Breast epithelium (tissue), 4 donors: Measurements from ENCODE around the gene SETBP1. TPM values are rescaled to one million over a fixed set of nuclear protein-coding genes. Genes with fewer than 3 reads are reported as not detected.

Source experiments
- DNase-seq, 2 donors: peaks; one replicate each; pipeline ENCODE4 v3.0.0-alpha.2; 2019; ENCODE audit warnings: low spot score in 2 of 2
- H3K27ac ChIP-seq, 2 donors: fragments of 200-600 bp; sonication (generic) in 1 of 2; one replicate each; pipeline ENCODE4 v1.5.1; 2016 to 2019; ENCODE audit warnings: mild to moderate bottlenecking in 1 of 2
- H3K27me3 ChIP-seq, 2 donors: fragments of 200-600 bp; sonication (generic) in 1 of 2; one replicate each; pipeline versions ENCODE4 v1.5.1 to v1.6.0; 2017 to 2019; ENCODE audit warnings: control low read depth in 1 of 2, mild to moderate bottlenecking in 1 of 2
- H3K36me3 ChIP-seq: fragments of 200-600 bp; one replicate; pipeline ENCODE4 v1.5.1; 2019
- H3K4me1 ChIP-seq, 2 donors: fragments of 200-600 bp; sonication (generic); one replicate each; pipeline ENCODE4 v1.5.1; 2016 to 2019; ENCODE audit warnings: control low read depth in 1 of 2
- H3K4me3 ChIP-seq, 3 donors: fragments of 200-600 bp; sonication (generic); 1 replicate in 2 of 3; 2 replicates in 1 of 3; pipeline ENCODE4 v1.5.1; 2016 to 2019; ENCODE audit warnings: mild to moderate bottlenecking in 3 of 3, moderate library complexity in 2 of 3
- H3K9me3 ChIP-seq, 2 donors: fragments of 200-600 bp; sonication (generic) in 1 of 2; one replicate each; pipeline ENCODE4 v1.5.1; 2016 to 2019; ENCODE audit warnings: control low read depth in 1 of 2
- POLR2A ChIP-seq: fragments of 450-650 bp; IDR thresholded peaks from one replicate; pipeline ENCODE4 v1.6.1; 2016; ENCODE audit warnings: antibody characterized with exemption, mild to moderate bottlenecking, moderate library complexity
- POLR2AphosphoS5 ChIP-seq, 3 donors: sonication (generic); formaldehyde crosslinking; IDR thresholded peaks; one replicate each; pipeline ENCODE4 v1.6.1; 2017; ENCODE audit warnings: antibody characterized with exemption in 3 of 3
- intact Hi-C: fragments of 100-400 bp; cut with DNase I; formaldehyde crosslinking; loops from one replicate; pipeline ENCODE4 v1.15.1; 2023; ENCODE audit warnings: low total_unique reads
- total RNA-seq, 3 donors: library from RNA; depleted of rRNA; stranded (reverse); fragments of >200 nt; gene quantifications; one replicate each; pipeline ENCODE4 v1.1.0, GENCODE V29; 2016
- TF ChIP-seq, protein P1 (sequence below), 3 donors: fragments of 450-650 bp; IDR thresholded peaks; one replicate each; pipeline ENCODE4 v1.5.1; 2016 to 2017; ENCODE audit warnings: antibody characterized with exemption in 3 of 3, mild to moderate bottlenecking in 3 of 3, moderate library complexity in 3 of 3

Gene SETBP1
- total RNA-seq, 3 donors from 2014 or later = 26.2 to 40.1 (median 37.0) TPM

DNA sequence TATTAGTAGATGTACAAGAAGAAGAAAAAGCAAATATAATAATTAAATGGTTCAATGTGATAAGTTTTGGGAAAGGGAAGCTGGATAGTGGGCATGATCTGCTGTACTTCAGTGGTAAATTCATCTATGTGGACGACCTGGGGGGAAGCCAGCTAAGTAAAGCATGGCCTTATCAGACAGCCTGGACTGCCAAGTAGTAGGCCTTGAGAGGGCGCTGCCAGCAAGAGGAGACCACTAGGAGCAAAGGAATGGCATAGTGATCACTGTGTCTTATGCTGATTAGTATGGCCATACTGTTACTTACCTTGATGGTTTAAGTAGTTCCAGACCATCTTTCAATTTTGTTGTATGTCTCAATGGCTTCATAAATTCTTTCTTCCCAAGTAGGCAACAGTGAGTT is 287.6 kb downstream of the SETBP1 start:
- no peak for DNase-seq
- no peak overlapping the region for H3K27ac ChIP-seq

DNA sequence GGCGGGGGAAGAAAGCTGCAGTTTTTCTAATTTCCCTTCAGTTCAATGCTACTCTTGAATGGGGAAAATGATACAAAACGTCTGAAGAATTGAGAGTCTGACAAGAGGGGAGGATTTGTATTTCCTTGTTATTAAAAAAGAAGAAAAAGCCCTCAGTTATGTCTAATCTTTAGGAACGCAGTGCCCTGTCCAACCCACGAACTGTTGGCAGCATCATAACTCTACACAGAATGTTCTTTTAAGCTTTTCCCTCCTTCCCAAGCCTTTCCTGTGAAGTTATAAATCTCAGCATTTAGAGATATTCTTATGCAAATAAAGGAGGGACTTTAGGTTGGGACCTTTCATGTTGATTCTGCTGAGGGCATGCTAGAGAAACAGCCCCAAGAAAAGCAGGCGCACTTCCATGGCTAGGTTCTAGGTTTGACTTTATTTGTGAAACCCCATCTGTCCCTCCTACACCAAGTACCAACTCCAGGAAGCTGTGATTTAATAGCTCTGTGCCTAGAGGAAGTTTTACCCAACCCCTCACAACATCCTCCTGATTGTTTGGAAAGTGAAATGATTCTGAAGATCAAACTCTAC is 288.6 kb downstream of the SETBP1 start:
- no peak for DNase-seq
- intact Hi-C loops = no loop called here
- Histone ChIP-seq H3K27ac (no peak overlapping the region), H3K9me3 (no peaks in the 10 kb centered on the region), H3K4me1 (no peaks in the 10 kb centered on the region), H3K27me3 (no peaks in the 10 kb centered on the region), H3K36me3 (no peaks in the 10 kb centered on the region), H3K4me3 (no peak overlapping the region)
- TF ChIP-seq POLR2A (no peak), POLR2AphosphoS5 (IDR thresholded peaks at IDR 0.05) (no peak)
- TF ChIP-seq, protein P1, sequence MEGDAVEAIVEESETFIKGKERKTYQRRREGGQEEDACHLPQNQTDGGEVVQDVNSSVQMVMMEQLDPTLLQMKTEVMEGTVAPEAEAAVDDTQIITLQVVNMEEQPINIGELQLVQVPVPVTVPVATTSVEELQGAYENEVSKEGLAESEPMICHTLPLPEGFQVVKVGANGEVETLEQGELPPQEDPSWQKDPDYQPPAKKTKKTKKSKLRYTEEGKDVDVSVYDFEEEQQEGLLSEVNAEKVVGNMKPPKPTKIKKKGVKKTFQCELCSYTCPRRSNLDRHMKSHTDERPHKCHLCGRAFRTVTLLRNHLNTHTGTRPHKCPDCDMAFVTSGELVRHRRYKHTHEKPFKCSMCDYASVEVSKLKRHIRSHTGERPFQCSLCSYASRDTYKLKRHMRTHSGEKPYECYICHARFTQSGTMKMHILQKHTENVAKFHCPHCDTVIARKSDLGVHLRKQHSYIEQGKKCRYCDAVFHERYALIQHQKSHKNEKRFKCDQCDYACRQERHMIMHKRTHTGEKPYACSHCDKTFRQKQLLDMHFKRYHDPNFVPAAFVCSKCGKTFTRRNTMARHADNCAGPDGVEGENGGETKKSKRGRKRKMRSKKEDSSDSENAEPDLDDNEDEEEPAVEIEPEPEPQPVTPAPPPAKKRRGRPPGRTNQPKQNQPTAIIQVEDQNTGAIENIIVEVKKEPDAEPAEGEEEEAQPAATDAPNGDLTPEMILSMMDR (IDR thresholded peaks at IDR 0.05) = no peak

More for the DNA sequence above, 287.6 kb downstream of the SETBP1 start:
- H3K4me3 ChIP-seq = no peak overlapping the region
- no peaks in the 10 kb centered on the region for H3K9me3 ChIP-seq
- no peak for TF ChIP-seq POLR2AphosphoS5 (IDR thresholded peaks at IDR 0.05)
- TF ChIP-seq, protein P1 (IDR thresholded peaks at IDR 0.05) = no peak
- TF ChIP-seq POLR2A = no peak
- H3K4me1 ChIP-seq = no peaks in the 10 kb centered on the region
- intact Hi-C loops = no loop called here
- no peaks in the 10 kb centered on the region for H3K36me3 ChIP-seq
- H3K27me3 ChIP-seq = no peaks in the 10 kb centered on the region

DNA sequence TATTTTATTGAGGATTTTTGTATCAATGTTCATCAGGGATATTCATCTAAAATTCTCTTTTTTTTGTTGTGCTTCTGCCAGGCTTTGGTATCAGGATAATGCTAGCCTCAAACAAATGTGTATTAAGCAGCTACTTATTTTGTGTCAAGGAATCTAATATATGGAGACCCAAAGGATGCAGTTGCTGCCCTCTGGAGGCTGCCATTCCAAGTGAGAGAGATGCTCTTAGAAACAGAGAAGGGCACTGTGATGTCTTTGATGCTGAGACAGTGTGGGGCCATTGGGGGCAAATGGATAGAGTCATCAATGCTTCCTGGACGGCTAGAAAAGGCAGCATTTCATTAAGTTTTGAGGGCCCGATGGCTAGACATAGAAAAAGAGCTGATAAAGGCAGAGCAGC is 292.6 kb downstream of the SETBP1 start:
- no peaks in the 10 kb centered on the region for H3K36me3 ChIP-seq
- H3K4me3 ChIP-seq = no peak overlapping the region
- intact Hi-C loops = no loop called here
- H3K27me3 ChIP-seq = no peaks in the 10 kb centered on the region
- H3K9me3 ChIP-seq = no peaks in the 10 kb centered on the region
- DNase-seq = no peak
- no peaks in the 10 kb centered on the region for H3K4me1 ChIP-seq
- no peak overlapping the region for H3K27ac ChIP-seq
- TF ChIP-seq POLR2A = no peak
- no peak for TF ChIP-seq POLR2AphosphoS5 (IDR thresholded peaks at IDR 0.05)
- TF ChIP-seq, protein P1 (IDR thresholded peaks at IDR 0.05) = no peak

DNA sequence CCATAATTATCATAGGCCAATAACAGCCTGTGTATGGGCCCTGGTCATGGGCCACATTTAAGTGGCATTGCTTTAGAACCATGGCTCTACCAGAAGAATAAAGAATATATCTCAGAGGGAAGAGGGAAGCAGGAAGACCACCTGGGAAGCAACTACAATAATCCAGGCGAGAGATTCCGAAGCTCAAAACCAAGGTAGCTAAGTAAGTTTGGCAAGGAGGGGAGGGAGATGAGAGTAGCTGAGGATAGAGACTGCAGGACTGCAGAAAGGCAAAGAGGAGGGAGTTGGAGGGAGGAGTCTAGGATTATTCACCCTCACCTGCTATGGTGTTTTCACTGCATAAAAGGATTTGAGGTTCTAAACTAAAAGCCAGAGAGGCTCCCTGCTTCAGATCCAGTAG is 293.5 kb downstream of the SETBP1 start:
- H3K27ac ChIP-seq = no peak overlapping the region
- H3K4me3 ChIP-seq = no peak overlapping the region
- H3K4me1 ChIP-seq = no peaks in the 10 kb centered on the region
- H3K9me3 ChIP-seq = no peaks in the 10 kb centered on the region
- DNase-seq = no peak
- TF ChIP-seq POLR2A = no peak
- no peak for TF ChIP-seq POLR2AphosphoS5 (IDR thresholded peaks at IDR 0.05)
- TF ChIP-seq, protein P1 (IDR thresholded peaks at IDR 0.05) = no peak
- intact Hi-C loops = no loop called here
- H3K36me3 ChIP-seq = no peaks in the 10 kb centered on the region
- H3K27me3 ChIP-seq = no peaks in the 10 kb centered on the region

DNA sequence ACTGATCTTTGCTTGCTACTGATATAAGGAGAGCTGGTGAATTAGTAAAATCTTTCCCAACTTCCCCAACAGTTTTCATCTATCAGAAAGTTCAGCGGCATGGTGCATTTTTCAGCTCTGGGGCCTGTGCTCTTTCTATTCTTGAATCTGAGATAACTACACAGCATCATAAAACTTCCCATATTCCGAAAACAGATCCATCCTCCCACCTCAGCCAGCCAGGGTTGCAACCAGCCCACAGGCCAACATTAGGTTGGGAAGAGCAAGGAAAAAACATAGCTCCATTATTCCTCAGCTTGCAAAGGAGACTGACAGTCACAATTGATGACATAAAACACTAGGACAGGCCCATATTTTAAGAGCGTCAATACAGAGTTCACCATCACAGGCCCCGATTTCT is 297.2 kb downstream of the SETBP1 start:
- no peak overlapping the region for H3K27ac ChIP-seq
- intact Hi-C loops = loop anchor here (2.0 kb wide), 1 partner anchor 41 kb away; no protein-coding TSS in a partner anchor

More for the DNA sequence above, 297.2 kb downstream of the SETBP1 start:
- TF ChIP-seq POLR2AphosphoS5 (IDR thresholded peaks at IDR 0.05) (no peak), POLR2A (no peak)
- TF ChIP-seq, protein P1 (IDR thresholded peaks at IDR 0.05) = no peak
- Histone ChIP-seq H3K36me3 (no peaks in the 10 kb centered on the region), H3K4me1 (no peaks in the 10 kb centered on the region), H3K4me3 (no peak overlapping the region), H3K9me3 (no peaks in the 10 kb centered on the region), H3K27me3 (no peaks in the 10 kb centered on the region)
- no peak for DNase-seq
